Osteoblast (primary cell): ENCODE measurements around the gene KPNA4. TPM values are rescaled to one million over a fixed set of nuclear protein-coding genes. Genes with fewer than 3 reads are reported as not detected.

ENCODE experiments used
- DNase-seq: peaks from one replicate; pipeline ENCODE4 v3.0.0; 2011; ENCODE audit warnings: low spot score, mixed read lengths; ENCODE audit not compliant: insufficient read length; ENCODE audit errors: missing footprints
- H2AFZ ChIP-seq: 2 replicates; pipeline ENCODE4 v1.6.0; 2011; ENCODE audit warnings: mild to moderate bottlenecking, low read length
- H3K27ac ChIP-seq: 2 replicates; pipeline ENCODE4 v1.5.1; 2011; ENCODE audit warnings: mild to moderate bottlenecking, low read depth, low read length, moderate library complexity
- H3K27me3 ChIP-seq: 2 replicates; pipeline ENCODE4 v1.6.0; 2012; ENCODE audit warnings: mild to moderate bottlenecking, control low read depth, inconsistent platforms, low read length, moderate library complexity; ENCODE audit not compliant: insufficient read depth
- H3K36me3 ChIP-seq: 2 replicates; pipeline ENCODE4 v1.5.1; 2011; ENCODE audit warnings: mild to moderate bottlenecking, low read length, control low read depth, moderate library complexity; ENCODE audit not compliant: insufficient read depth
- H3K4me1 ChIP-seq: 2 replicates; pipeline ENCODE4 v1.5.1; 2011; ENCODE audit warnings: mild to moderate bottlenecking, low read length, control low read depth, moderate library complexity; ENCODE audit not compliant: insufficient read depth
- H3K4me2 ChIP-seq: 2 replicates; pipeline ENCODE4 v1.6.0; 2011; ENCODE audit warnings: mild to moderate bottlenecking, low read length; ENCODE audit not compliant: insufficient read depth
- H3K4me3 ChIP-seq: fragments of 200-600 bp; sonication (generic); 3 replicates; pipeline ENCODE4 v1.5.1; 2012; ENCODE audit warnings: mild to moderate bottlenecking, low read length, inconsistent platforms; ENCODE audit not compliant: insufficient read depth
- H3K79me2 ChIP-seq: 2 replicates; pipeline ENCODE4 v1.6.0; 2012; ENCODE audit warnings: mild to moderate bottlenecking, low read length, control low read depth, inconsistent platforms; ENCODE audit not compliant: insufficient read depth
- H3K9me3 ChIP-seq: 2 replicates; pipeline ENCODE4 v1.5.1; 2011; ENCODE audit warnings: low read depth, low read length, control low read depth
- H4K20me1 ChIP-seq: 2 replicates; pipeline ENCODE4 v1.6.0; 2012; ENCODE audit warnings: mild to moderate bottlenecking, low read length, control low read depth; ENCODE audit not compliant: insufficient read depth
- CTCF ChIP-seq: IDR thresholded peaks from 2 replicates; pipeline ENCODE4 v1.5.1; 2011; ENCODE audit warnings: mild to moderate bottlenecking, low read depth, low read length, moderate library complexity; ENCODE audit errors: extremely low read depth
- total RNA-seq: library from RNA; depleted of rRNA; stranded (reverse); fragments of >200 nt; gene quantifications from 2 replicates; pipeline ENCODE4 v1.2.3, GENCODE V29; 2012

The KPNA4 gene
- total RNA-seq, 1 donor: 40.9 TPM

- TF ChIP-seq CTCF: no peak
- H2AFZ ChIP-seq: no peak overlapping the region
- no peaks in the 10 kb centered on the region for H3K4me1 ChIP-seq
- H4K20me1 ChIP-seq: peaks cover 74% of the 10 kb centered on the region
- peaks cover 99% of the 10 kb centered on the region for H3K79me2 ChIP-seq
- H3K36me3 ChIP-seq: peaks cover 4% of the 10 kb centered on the region
- no peak overlapping the region for H3K27ac ChIP-seq
- DNase-seq: no peak
- no peak overlapping the region for H3K4me3 ChIP-seq
- no peak overlapping the region for H3K4me2 ChIP-seq
- H3K27me3 ChIP-seq: no peaks in the 10 kb centered on the region
- no peaks in the 10 kb centered on the region for H3K9me3 ChIP-seq
Measured at GRCh38 chr3:160553827-160554226, 11.5 kb downstream of the KPNA4 start.

GRCh38 chr3:160546727-160547126 lies 18.6 kb downstream of the KPNA4 start:
- Histone ChIP-seq H2AFZ (no peak overlapping the region), H3K79me2 (peaks cover 100% of the 10 kb centered on the region), H3K4me1 (peaks cover 2% of the 10 kb centered on the region), H3K36me3 (no peaks in the 10 kb centered on the region), H3K9me3 (no peaks in the 10 kb centered on the region), H3K27me3 (no peaks in the 10 kb centered on the region), H3K27ac (no peak overlapping the region), H3K4me2 (no peak overlapping the region), H4K20me1 (peaks cover 67% of the 10 kb centered on the region), H3K4me3 (no peak overlapping the region)
- no peak for TF ChIP-seq CTCF
- no peak for DNase-seq

GRCh38 chr3:160545504-160545871 lies 19.9 kb downstream of the KPNA4 start:
- no peak for DNase-seq
- no peak for TF ChIP-seq CTCF
- H3K4me3 ChIP-seq: no peak overlapping the region
- no peaks in the 10 kb centered on the region for H3K36me3 ChIP-seq
- no peak overlapping the region for H3K4me2 ChIP-seq
- H2AFZ ChIP-seq: no peak overlapping the region
- H3K4me1 ChIP-seq: peaks cover 6% of the 10 kb centered on the region
- H4K20me1 ChIP-seq: peaks cover 70% of the 10 kb centered on the region
- peaks cover 100% of the 10 kb centered on the region for H3K79me2 ChIP-seq
- H3K27me3 ChIP-seq: no peaks in the 10 kb centered on the region
- no peak overlapping the region for H3K27ac ChIP-seq
- no peaks in the 10 kb centered on the region for H3K9me3 ChIP-seq

- Histone ChIP-seq H3K79me2 (peaks cover 100% of the 10 kb centered on the region), H3K9me3 (no peaks in the 10 kb centered on the region), H3K27ac (no peak overlapping the region), H3K27me3 (no peaks in the 10 kb centered on the region), H3K4me2 (no peak overlapping the region), H4K20me1 (peaks cover 70% of the 10 kb centered on the region), H2AFZ (no peak overlapping the region), H3K4me3 (no peak overlapping the region), H3K36me3 (no peaks in the 10 kb centered on the region), H3K4me1 (peaks cover 6% of the 10 kb centered on the region)
- TF ChIP-seq CTCF: no peak
- DNase-seq: no peak
Measured at GRCh38 chr3:160544844-160545503, 20.4 kb downstream of the KPNA4 start.
